Stimulated activated CD4-positive, alpha-beta T cell treated with anti-CD3 and anti-CD28 coated beads, TNF-alpha, amount 100 ng/mL, for 4 hours (primary cell): ENCODE results near the gene DCBLD1.

Experiments
- DNase-seq, 3 experiments: peaks; one replicate each; pipeline ENCODE4 v3.0.0-alpha.2; 2020; ENCODE audit warnings: low read depth in 3 of 3

The DCBLD1 gene

DNA sequence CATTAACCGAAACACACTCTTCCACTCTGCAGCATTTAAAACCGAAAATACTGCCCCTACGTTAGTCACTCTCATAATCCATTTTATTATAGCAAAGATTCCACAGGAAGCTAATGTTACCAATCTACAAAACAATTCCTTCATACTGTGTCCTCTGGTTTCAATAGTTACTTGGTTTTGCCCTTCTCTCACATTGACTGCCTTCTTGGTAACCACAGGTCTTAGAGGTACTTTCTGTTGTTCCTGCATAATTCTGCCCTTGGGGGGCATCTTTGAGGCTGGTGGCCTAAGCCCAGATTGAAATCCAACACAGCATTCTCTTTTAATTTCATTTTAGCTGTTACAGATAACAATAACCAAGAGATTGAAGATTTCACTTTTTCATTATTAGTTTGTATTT lies 9.8 kb upstream of the DCBLD1 start:
- no peak for DNase-seq

DNA sequence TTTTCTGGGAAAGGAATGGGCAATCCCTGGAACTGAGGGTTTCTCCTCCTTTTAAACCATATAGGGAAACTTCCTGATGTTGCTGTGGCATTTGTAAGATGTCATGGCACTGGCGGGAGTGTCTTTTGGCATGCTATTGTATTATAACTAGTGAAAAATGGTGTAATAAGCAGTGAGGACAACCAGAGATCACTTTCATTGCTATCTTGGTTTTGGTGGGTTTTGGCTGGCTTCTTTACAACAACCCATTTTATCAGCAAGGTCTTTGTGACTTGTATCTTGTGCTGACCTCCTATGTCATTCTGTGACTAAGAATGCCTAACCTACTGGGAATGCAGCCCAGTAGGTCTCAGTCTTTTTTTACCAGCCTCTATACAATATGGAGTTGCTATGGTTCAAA lies 9.1 kb upstream of the DCBLD1 start:
- no peak for DNase-seq

- DNase-seq: no peak
Measured at GRCh38 chr6:117477988-117478852, 4.3 kb upstream of the DCBLD1 start.

- no peak for DNase-seq
Measured at GRCh38 chr6:117478853-117479231, 3.6 kb upstream of the DCBLD1 start.

GRCh38 chr6:117480651-117481050 lies 1.8 kb upstream of the DCBLD1 start:
- DNase-seq: no peak

DNA sequence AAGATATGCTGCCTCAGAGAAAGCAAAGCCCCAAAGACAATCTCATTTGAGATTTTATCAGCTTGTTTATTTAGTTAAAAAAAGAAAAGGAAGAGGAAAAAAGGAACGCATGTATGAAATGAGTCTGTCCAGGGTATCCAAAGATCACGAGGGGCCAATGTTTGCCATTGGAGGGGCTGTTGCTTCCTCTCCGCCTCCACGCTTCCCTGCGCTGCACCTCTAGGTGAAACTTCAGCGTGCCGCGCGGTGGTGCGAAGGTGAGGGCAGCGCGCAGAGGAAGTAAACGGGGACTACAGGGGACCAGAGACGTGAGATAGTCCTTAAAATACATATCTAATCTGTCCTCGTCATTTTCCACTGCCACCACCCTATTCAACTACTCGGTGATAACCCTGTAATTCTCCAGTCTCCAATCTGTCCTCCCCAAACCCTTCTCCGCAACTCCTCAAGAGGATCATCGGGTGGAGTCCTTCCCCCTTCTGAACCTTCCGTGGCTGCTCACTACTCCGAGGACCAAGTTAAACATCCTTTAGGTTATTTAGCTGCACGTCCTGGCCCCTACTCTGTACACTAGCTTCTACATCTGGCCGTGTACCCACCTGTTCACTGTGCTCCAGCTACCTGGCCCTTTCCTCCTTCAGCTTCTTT lies 1.1 kb upstream of the DCBLD1 start:
- no peak for DNase-seq

DNA sequence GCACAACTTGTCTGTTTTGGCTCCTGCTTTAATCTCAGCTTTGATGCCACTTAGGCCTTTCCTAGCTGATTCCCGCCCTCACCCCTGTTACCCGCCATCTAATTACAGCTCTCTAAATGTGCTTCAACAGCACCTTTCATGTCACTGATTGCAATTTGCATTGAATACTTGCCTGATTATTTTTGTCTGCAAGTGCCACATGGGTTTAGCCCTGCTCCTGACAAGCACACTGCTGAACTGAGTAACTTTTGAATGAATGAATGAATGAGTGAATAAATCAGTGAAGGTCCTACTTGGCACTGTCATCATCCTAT lies 591 bp upstream of the DCBLD1 start:
- DNase-seq: no peak

- no peak for DNase-seq
Measured at GRCh38 chr6:117483004-117483644, 650 bp downstream of the DCBLD1 start.

- no peak for DNase-seq
Measured at GRCh38 chr6:117483645-117484016, 1.2 kb downstream of the DCBLD1 start.

GRCh38 chr6:117484052-117484646 lies 1.7 kb downstream of the DCBLD1 start:
- no peak for DNase-seq

- DNase-seq: no peak
Measured at GRCh38 chr6:117485433-117485832, 3.0 kb downstream of the DCBLD1 start.

DNA sequence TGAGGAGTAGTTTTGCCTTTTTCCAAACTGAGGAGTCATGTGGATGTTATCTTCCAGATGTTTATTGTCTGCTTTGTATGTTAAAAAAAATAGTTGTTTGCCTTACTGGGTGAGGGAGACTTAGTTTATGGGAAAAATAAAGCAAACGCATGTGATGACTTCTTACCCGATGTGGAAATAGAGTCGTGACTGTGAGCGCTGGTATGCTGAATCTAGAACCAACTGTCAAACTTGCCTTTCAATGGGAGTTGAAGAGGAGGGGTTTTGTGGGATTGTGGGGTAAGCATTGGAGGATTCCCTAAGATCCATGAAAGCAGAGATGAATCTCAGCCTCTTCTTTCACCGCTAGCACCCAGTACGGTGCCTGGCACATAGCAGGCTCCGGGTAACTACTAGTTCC lies 5.3 kb downstream of the DCBLD1 start:
- no peak for DNase-seq

GRCh38 chr6:117489003-117489402 lies 6.5 kb downstream of the DCBLD1 start:
- no peak for DNase-seq

- DNase-seq: no peak
Measured at GRCh38 chr6:117491916-117492315, 9.4 kb downstream of the DCBLD1 start.

DNA sequence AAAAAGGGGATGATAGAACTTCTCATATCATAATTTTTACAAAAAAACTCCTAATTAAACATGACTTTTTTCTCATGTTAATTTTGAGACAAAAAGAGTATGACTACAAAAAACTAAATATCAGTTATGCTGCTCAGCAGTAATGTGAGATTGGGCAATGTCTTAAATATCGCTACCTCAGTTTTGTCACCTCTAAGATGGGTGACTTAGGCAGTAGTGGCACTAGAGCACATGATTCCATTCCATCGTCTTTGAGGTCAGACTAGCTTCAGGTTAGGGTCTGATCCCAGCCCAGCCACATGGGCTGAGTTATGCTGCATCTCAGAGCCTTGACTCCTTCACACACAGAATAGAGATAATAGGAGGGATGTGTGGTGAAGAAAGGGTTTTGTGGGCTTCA lies 11.0 kb downstream of the DCBLD1 start:
- DNase-seq: no peak

- DNase-seq: no peak
Measured at GRCh38 chr6:117494283-117494682, 11.8 kb downstream of the DCBLD1 start.

- DNase-seq: no peak
Measured at GRCh38 chr6:117494694-117495318, 12.3 kb downstream of the DCBLD1 start.

DNA sequence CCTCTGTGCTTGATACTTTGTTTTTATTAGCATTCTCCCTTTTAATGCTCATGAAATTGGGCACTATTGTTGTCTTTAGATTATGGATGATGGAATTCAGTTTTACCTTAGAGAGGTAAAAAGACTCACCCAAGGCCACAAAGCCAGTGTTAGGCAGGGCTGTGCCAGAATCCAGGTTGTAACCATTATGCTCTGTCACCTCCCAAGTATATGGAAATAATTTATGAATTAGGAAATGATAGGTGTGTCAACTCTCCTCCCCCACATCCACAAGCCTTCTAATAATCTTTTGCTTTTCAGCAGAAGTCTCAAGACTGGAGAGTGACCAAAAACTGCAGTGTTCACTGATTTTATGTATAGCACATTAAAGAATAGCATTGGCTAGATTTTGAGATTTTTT lies 13.0 kb downstream of the DCBLD1 start:
- DNase-seq: no peak

DNA sequence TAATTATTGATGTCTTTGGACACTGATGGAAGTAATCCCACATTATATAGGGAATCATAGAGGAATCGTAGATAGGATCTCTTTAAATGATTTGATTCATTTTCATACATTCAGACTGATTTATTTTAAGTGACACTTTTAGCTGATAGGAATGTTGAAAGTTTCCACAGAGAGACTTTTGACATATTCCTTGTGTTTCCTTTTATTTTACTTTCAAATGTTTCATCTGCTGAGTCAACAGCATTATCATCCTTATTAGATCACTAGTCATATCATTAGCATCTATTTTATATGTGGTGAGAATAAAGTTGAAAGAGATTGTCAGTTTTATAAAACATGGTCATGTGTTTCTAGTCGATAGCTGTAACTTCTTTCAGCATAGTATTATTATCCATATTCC lies 13.4 kb downstream of the DCBLD1 start:
- no peak for DNase-seq

GRCh38 chr6:117496383-117496990 lies 14.0 kb downstream of the DCBLD1 start:
- DNase-seq: no peak

DNA sequence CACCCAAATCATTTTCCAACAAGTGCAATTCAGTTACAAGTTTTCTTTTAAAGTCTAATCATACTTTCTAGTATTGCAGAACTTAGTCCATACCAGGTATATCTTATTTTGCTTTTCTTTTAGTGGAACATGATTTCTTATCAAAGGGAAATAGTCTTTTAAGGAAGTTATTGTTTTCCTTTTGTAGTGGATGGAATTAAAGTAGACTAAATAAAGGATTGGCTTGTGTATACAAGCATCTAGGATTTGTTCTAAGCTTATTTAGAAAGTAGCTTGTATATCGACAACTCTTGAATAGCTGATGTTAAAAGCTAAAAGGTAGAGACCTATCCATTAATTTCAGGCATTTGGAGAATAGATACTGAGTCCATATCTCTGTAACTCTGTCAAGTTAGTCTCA lies 14.8 kb downstream of the DCBLD1 start:
- no peak for DNase-seq

DNA sequence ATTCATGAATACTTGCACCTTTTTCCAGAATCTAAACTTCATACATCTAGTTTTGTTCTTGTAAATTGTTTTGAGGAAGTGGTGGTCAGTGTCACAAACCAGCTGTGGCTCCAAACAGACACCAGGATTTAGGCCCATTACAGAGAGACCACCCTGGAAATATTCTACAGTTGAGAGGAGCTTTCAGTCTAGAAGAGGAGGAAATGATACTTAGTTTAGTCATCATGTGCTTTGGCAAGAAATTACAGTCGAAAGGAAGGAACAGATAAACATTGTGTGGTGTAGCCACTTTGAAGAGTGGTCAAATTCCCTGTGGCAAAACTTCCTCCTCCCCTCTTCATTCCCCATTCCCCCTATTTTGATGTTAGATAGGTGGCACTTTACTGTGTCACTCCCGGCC lies 15.7 kb downstream of the DCBLD1 start:
- DNase-seq: no peak
